Stimulated activated CD8-positive, alpha-beta memory T cell treated with anti-CD3 and anti-CD28 coated beads, Interleukin-12 subunit alpha, Interleukin-12 subunit beta, amount 100 ng/mL, for 4 hours (primary cell): ENCODE measurements around the gene CFAP65.

Experiments used
- DNase-seq: peaks from one replicate; pipeline ENCODE4 v3.0.0-alpha.2; 2020; ENCODE audit warnings: low read depth

CFAP65 gene, protein sequence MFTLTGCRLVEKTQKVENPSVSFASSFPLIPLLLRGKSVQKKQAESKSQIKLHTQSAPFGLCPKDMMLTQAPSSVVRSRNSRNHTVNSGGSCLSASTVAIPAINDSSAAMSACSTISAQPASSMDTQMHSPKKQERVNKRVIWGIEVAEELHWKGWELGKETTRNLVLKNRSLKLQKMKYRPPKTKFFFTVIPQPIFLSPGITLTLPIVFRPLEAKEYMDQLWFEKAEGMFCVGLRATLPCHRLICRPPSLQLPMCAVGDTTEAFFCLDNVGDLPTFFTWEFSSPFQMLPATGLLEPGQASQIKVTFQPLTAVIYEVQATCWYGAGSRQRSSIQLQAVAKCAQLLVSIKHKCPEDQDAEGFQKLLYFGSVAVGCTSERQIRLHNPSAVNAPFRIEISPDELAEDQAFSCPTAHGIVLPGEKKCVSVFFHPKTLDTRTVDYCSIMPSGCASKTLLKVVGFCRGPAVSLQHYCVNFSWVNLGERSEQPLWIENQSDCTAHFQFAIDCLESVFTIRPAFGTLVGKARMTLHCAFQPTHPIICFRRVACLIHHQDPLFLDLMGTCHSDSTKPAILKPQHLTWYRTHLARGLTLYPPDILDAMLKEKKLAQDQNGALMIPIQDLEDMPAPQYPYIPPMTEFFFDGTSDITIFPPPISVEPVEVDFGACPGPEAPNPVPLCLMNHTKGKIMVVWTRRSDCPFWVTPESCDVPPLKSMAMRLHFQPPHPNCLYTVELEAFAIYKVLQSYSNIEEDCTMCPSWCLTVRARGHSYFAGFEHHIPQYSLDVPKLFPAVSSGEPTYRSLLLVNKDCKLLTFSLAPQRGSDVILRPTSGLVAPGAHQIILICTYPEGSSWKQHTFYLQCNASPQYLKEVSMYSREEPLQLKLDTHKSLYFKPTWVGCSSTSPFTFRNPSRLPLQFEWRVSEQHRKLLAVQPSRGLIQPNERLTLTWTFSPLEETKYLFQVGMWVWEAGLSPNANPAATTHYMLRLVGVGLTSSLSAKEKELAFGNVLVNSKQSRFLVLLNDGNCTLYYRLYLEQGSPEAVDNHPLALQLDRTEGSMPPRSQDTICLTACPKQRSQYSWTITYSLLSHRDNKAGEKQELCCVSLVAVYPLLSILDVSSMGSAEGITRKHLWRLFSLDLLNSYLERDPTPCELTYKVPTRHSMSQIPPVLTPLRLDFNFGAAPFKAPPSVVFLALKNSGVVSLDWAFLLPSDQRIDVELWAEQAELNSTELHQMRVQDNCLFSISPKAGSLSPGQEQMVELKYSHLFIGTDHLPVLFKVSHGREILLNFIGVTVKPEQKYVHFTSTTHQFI (N-terminal part only)

DNA sequence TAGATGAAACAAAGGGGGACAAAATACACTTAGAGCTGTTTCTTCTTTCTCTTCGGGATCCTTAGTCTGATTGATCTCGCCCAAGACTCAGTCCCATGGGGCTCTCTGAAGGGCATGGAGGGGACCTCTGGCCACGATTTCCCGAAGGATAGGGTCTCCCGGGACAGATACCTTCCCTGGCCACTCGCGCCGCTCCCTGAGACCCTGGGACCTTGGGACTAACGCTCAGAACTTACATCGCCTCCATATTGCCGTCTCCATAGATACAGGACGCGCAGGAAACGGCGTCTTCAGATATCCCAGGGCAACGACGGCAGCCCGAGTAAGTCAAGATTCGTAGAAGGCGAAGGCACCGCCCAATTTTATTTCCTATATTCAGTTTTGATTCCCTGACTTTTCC lies at the start of gene CFAP65:
CFAP65 (minus strand) TSS at position 265 of the 400 bp plus-strand sequence. CDS start 2,468 bp downstream, outside the sequence.
- DNase-seq = no peak

DNA sequence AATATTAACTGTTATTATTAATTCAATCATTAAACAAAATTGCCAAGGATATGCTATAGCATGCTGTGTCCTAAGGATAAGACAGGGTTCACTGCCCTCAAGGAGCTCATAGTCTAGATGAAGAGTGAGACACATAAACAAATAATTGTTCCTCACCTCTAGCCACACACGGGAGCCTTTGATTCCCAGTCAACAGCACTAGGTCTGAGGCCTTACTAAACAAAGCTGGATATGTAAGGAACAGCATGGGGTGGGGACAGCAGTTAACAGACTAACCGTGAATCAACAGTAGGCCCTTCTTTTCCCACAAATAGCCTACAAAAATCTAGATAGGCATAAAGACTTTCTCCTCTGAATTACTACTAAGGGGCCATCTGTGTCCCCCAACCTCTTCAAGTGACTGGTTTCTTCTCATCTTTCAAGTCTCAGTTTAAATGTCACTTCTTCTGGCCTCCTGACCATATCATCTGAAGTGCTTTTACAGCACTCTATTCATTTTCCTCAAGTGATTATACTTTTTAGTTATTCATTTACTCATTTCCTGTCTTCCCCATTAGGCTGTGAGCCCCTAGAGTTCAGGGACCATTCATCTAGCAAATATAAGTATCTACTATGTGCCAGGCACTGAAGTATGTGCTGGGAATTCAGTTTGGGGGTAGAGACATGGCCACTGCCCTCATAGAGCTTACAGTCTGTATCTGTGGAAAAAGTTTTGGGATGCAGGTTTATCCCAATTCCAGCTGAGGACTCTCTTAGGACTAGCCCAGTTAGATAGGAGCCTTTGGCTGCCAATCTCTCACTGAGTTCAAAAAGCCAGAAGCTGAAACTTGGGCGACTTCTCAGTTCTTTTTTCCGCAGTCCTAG lies 49.4 kb upstream of the CFAP65 start:
- no peak for DNase-seq

DNA sequence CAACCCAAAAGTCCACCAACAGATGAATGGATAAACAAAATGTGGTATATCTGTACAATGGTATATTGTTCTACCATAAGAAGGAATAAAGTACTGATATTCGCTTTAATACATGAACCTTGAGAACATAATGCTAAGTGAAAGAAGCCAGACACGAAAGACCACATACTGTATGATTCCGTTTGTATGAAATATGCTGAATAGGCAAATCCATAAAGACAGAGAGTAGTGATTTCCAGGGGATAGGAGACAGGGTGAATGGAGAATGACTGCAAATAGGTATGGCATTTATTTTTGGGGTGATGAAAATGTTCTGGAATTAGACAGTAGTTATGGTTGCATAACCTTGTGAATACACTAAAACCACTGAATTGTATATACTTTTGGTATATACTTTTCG lies 48.0 kb upstream of the CFAP65 start:
- no peak for DNase-seq

DNA sequence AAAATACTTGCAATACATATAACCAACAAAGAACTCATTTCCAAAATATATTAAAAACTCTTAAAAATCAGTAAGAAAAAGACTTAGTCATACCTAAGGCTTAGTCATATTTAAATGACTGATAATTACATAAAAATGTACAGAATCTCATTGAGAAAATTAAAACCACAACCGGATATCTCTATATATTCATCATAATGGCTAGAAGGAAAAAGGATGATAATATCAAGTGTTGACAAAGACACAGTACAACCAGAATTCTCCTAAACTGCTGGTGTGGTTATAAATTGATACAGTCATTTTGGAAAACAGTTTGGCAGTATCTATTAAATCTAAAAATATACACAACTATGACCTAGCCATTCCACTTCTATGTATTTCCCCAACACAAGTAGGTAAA lies 46.5 kb upstream of the CFAP65 start:
- no peak for DNase-seq

DNA sequence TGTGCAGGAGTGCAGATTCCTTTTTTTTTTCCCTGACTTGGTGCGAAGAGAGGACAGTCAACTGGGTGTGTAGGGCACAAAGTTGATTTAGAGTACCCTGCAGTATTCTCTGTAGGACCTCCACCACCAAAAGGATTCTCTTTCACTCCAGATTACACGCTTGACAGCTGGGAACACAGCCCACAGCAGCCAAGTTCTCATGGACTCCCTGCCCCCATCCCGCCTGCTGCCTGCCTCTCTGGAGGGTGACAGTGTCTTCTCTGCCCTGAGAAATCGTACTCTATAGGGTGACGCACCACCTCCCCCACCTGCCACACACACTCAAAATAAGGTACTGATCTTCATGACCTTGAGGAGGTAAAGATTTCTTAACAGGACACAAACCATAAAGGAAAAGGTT lies 46.0 kb upstream of the CFAP65 start:
- no peak for DNase-seq

DNA sequence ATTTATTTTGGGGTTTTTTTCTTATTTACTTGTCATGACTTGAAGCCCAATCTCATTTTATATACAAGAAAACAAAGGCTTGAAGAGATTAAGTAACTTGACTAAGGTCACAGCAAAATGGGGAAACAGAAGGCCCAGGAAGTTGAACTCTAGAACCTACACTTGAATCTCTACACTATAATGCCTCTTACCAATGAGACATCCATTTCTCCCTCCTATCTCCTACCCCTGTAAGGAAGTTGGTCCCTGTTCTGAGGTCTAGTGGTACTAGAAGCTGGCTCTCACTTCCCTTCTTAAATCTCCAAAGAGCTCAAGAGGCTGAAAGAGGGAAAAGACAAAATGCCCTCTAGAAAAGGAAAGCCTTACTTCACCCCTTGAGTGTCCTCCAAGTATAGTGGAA lies 44.9 kb upstream of the CFAP65 start:
- DNase-seq = no peak

DNA sequence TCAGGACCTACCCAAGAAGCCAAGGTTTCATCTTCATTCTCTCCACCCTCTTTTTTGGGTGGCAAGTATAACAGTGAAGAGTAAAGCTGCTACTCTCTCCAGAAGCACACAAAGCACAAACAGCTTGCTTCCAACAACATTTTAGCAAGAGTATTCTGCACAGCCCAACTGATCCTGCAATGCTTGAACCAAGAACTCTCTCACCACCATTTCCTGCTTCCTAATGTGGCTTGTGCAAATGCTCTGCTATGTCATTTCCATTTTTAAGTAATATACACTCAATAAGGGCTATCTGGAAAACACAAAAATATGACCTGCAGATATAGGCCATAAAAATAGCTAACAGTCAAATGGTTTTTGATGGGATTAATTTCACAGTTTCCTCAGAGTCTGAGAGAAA lies 43.5 kb upstream of the CFAP65 start:
- DNase-seq = no peak

DNA sequence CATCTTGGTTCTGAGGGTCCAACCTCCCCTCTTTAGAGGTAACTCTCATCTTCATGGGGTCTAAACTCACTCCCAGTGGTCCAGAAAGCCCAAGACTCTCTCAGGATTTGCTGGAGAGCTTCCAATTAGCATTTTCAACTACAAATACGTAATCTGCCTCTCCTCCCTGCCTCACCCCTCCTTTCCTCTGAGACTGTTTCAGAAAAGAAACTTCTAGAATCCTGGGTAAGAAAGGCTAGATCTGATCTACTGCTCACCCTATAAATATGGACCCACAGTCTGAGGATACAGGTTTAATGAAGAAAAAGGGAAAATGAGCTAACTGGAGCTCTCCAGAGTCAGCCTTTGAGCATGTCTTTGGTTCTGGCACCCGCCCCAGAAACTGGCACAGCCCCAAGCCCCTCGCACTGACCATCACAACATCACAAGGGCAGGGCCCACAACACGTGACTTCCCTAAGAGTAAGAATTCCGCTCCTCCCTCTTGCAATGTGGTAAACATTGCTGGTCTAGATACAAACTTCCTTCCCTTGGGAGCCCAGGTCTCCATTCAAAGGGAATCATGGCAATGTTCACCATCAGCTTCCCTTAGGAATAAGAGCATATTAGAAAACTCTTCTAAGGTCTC lies 41.1 kb upstream of the CFAP65 start:
- DNase-seq = no peak

DNA sequence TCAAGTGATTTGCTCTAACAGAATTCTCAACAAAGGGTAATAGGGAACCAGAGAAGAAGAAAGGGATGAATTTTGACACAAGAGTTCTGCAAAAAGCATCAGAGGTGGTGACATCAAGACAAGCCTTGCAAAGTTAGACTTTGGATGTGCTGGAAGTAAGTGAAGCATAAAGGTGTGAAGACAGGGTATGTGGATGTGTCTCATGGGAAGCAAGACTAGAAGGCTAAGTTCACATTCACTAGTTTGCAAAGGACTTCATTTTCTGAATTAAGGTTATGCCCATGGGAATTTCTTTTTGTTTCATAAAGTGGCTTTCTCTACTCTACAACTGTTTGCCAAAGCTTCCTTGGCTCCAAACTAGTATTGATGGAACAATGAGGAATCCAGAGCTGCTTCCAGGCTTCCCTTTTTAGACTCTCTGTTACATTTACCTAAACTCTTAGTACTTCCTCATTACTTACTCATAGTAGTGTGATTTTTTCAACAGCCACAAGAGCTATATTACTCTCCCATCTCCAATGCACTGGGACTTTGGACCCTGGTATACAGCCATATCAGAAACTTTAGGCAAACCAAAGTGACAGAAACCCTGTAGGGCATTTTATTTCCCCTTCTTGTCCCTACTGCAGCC lies 40.5 kb upstream of the CFAP65 start:
- DNase-seq = no peak

DNA sequence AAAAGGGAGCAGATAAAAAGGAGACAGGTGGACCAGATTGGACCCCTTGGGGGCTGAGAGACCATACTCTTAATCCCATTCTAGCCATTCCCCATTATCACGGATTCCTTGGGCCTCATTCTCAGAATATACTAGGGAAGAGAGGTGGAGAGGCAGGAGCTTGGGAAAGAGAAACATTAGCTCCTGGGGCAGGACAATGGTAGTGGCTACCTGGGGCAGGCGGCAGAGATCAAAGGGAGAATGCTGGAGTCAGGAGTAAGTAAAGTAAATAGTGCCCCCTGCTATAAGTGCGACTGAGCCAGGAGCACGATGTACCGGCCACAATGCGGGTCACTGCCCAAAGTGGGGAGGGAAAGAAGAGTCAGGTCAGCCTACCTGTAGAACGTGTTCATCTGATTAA lies 39.8 kb upstream of the CFAP65 start:
- no peak for DNase-seq

DNA sequence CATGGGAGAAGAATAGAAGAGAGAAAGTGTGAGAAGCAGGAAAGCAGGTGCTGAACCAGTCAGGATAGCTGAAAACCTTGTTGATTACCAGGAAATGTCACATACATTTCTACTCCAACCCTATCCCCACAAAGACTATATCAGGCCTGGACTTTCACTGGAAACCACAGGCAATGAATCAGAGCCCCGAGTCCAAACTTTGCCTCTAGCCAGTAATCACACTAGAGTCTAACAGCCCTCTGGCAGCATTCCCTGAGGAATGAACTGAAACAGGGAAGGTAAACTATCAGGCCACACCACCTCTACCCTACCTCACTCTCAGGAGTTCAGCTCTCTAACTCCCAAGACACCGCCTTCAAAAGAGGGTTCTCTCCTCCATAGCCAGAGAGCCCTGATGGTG lies 38.1 kb upstream of the CFAP65 start:
- no peak for DNase-seq

DNA sequence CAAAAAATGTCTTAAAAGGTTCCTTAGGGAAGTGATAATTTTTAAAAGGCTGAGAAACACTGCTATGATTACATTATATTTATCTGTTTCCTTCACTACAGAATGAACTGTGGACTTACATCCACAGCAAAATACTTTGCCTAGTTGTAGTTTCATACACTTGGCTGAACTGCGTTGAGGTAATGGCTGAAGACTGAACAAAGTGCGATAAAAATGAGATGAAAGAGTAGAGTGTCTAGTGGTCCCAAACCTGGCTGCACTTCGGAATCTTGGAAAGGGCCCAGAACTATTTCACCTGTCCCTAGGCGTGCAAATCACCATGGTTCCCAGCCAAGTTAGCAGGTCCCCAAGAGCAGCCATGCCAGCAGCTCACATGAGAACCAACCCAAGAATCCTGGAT lies 37.6 kb upstream of the CFAP65 start:
- DNase-seq = no peak

DNA sequence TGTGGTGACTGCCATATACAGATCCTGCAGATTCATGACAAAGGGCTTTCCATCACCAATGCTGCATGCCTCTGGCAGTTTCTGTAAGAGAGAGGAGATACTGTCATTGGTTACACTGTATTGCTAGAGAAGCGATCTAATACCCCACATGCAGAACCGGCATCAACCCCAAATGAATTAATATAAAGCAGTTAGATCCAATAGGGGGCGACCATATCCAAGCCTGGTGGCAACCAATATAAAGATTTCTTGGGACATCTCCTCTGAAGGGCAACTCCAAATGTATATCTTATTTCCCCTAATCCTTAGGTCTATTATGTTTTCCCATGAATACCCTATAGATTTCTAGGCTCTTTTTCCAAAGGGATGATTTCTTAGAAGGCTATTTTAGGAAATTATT lies 36.8 kb upstream of the CFAP65 start:
- no peak for DNase-seq

DNA sequence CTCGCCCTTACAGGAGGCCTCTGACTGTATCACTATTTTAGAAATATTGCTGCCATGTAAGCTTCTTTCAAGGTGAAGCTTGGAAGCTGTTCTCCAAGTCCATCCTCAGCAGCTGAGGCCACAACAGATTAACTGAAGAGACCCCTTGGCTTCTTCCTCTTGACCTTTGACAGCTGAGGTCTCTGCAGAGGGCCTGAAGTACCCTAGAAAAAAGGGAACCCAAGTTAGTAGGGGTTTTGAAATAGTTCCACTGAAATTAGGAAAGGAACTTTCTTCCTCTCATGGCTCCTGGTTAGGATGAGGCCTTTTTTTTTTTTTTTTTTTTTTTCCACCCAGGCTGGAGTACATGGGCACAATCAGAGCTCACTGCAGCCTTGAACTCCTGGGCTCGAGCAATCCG lies 34.9 kb upstream of the CFAP65 start:
- no peak for DNase-seq

DNA sequence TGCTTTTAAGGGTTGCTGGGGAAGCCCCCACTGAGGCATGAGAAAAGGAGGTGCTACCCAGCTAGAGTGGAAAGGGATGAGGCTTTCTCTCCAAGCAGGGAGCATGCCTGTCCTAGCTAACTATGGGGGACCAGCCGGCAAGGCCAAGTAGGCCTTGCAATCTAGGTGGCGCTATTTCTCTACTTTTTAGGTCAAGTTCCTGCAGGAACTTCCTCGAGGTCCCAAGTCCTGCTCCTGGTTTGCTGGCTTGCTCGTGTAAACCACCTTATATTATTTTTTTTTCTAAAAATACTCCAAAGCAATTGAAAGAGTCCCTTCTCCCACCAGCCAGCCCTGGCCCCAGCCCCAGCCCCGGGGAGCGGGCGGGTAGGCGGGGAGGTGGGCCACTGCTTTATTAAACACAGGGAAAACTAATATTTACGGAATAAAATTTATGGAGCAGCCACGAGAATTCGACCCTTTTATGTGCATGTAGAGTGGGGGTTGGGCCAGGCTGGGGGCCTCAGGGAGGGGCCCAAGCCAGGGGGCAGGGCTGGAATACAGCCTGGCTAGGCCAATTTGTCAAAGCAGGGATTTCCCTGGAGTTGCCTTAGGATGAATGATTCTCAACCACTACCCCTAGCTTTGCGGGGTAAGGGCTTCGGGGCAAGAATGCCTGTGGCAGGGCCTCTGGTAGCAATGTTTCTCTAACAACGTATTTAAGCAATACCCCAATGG lies 32.3 kb upstream of the CFAP65 start:
- DNase-seq = no peak

DNA sequence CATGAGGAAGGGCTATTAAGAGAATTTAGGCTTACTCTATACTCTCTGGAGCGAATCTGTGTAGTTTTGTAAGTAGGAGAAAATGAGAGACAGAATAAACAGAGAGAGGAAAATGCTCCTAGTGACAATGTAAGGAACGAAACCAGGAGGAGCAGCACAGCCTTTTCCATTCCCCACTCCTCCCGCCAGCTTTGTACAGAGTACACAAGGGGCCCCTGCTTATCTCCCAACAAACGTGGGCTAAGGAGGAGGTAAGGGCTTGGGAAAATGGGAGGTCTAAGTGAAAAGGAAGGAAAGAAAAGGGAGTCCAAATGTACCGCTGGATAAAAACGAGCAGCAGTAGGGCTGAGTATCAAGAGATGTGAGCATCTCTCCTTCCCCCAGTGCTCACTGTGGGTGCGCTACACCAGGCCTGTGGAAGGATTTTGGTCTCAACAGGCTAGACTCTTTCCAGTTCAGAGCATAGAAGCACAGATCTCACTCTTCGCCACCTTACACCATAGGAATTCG lies 31.5 kb upstream of the CFAP65 start:
- DNase-seq = no peak

DNA sequence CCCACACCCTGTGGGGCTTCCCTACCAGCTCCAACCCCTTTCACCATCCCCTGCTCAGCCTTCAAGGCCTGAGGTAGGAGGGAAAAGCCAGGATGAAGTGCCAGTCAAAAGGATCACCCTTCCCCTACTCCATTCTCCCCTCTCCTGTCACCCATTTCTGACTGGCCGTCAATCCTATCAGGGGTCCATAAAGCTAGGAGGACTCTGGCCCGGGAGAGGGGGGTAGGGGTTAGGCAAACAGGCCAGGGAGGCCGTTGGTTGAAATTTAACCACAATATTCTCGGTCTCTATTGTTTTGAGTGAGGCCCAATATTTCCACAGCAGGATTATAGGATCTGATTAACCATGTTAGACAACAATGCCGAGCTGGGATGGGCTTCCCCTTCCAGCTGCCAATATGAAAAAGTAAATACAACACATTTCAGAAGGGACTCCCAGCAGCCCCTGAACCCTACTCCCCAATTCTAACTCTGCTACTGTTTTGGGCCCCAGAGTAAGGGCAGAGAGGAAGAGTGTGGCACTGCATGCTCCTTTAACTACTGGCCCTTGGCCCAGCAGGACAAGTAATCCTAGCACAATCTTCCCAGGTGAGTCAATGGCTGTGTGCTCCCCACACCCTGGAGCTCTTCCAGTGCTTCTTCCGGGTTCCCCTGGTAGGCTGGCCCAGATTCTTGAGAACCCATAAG lies 30.0 kb upstream of the CFAP65 start:
- no peak for DNase-seq

DNA sequence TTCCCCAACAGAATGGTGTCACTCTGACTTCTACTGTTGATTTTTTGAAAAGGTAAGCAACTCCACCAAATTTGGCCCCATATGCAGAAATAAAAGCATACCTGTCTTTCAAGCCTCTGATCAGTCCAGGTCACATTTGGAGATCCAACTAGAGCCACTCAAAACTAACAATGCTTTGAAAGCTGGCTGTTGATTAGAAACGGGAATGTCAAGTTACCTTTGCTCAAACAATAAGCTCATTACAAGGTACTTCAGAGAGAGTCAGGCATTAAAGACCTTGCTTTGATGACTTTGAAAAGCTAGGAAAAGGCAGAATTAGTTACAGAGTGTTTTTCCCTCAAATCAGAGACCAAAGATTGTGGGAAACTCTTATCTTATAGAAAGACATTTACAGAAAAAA lies 24.2 kb upstream of the CFAP65 start:
- no peak for DNase-seq

DNA sequence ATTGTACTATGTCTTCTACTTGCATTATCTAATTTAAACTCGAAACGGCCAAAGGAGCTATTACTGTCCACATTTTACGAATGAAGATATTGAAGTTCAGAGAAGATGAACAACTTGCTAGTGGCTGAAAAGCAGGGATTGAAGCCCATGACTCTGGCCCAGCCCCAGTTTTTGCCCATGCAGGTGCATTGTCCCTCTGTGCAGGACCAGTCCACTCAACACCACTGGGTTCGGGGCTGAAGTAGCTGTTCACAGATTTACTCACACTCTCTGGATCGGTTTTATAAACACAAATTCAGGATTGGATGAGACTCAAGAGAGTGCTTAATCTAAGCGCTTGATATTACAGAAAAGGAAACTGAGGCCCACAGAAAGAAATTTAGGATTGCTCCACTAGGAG lies 20.8 kb upstream of the CFAP65 start:
- DNase-seq = no peak
